Activated naive CD8-positive, alpha-beta T cell treated with anti-CD3 and anti-CD28 coated beads, Interleukin-2, amount 10 ng/mL, durations not matched to agents 7 days and 5 days (primary cell): ENCODE results near the gene HINT2. TPM values are rescaled to one million over a fixed set of nuclear protein-coding genes. Genes with fewer than 3 reads are reported as not detected.

Experiments
- ATAC-seq: fragments of 150-1000 bp; cut with Tn5 transposase; one replicate; pipeline ENCODE4 v1.10.0; 2021; ENCODE audit warnings: low read depth, moderate library complexity
- POLR2A ChIA-PET: fragments of 350-600 bp; sonication (Branson Sonifier 250); formaldehyde crosslinking; loops from one replicate; lab custom pipeline; 2021; ENCODE audit warnings: antibody characterized with exemption; lab: Charles Lee
- DNase-seq: peaks from one replicate; pipeline ENCODE4 v3.0.0; 2021
- H3K27ac Mint-ChIP-seq: one replicate; pipeline ENCODE4 v1.8.0; 2022; ENCODE audit warnings: mild to moderate bottlenecking, mixed read lengths
- H3K27me3 Mint-ChIP-seq: one replicate; pipeline ENCODE4 v1.8.0; 2022; ENCODE audit warnings: mild to moderate bottlenecking, moderate library complexity, mixed read lengths
- H3K36me3 Mint-ChIP-seq: one replicate; pipeline ENCODE4 v1.8.0; 2021; ENCODE audit warnings: mild to moderate bottlenecking, mixed read lengths
- H3K4me1 Mint-ChIP-seq: one replicate; pipeline ENCODE4 v1.8.0; 2021; ENCODE audit warnings: mixed read lengths
- H3K4me3 Mint-ChIP-seq: one replicate; pipeline ENCODE4 v1.8.0; 2022; ENCODE audit warnings: mild to moderate bottlenecking, moderate library complexity, mixed read lengths
- H3K9me3 Mint-ChIP-seq: one replicate; pipeline ENCODE4 v1.8.0; 2021; ENCODE audit warnings: mixed read lengths
- total RNA-seq, 2 experiments: library from RNA; stranded (reverse); gene quantifications; one replicate each; pipeline ENCODE4 v1.2.3, GENCODE V29; 2021

The HINT2 gene
- total RNA-seq, result 10 to 100 TPM; 54.3 to 56.4 TPM

- POLR2A ChIA-PET, result interaction anchor here (0.5 to 2.0 kb wide), 12 partner anchors 10 to 763 kb away, joined by 3 to 9 read pairs (median 4); partner anchors contain the start of genes CREB3, FAM221B, SIT1 and TLN1
- ATAC-seq (peak; percentile 80), DNase-seq (peak; percentile 96)
- peak within 1 kb of the TSS; percentile 77 for H3K4me3 Mint-ChIP-seq
- H3K9me3 Mint-ChIP-seq, result no peaks in the 10 kb centered on the region
- H3K36me3 Mint-ChIP-seq, result peaks cover 3% of the 10 kb centered on the region
- H3K27ac Mint-ChIP-seq, result peak within 1 kb of the TSS; percentile 94
- H3K4me1 Mint-ChIP-seq, result peaks cover 32% of the 10 kb centered on the region
- H3K27me3 Mint-ChIP-seq, result peaks cover 6% of the 10 kb centered on the region
These were observed at the start of gene HINT2 for GRCh38 chr9:35814841-35815543. Gene HINT2, minus strand, starts transcription at chr9:35815042. Its CDS starts 63 bp downstream, at chr9:35814979.

GRCh38 chr9:35863583-35863982, 48.7 kb upstream of the HINT2 start:
- no peak for ATAC-seq

GRCh38 chr9:35862328-35862727, 47.5 kb upstream of the HINT2 start:
- ATAC-seq (no peak), DNase-seq (no peak)
- Mint-ChIP-seq H3K9me3 (no peaks in the 10 kb centered on the region), H3K27ac (no peak overlapping the region), H3K36me3 (no peaks in the 10 kb centered on the region), H3K4me1 (no peaks in the 10 kb centered on the region), H3K4me3 (no peak overlapping the region), H3K27me3 (peaks cover 18% of the 10 kb centered on the region)
- POLR2A ChIA-PET, result no interaction called here

More at GRCh38 chr9:35863583-35863982, 48.7 kb upstream of the HINT2 start:
- no peak for DNase-seq
- H3K4me1 Mint-ChIP-seq, result peaks cover under 1% of the 10 kb centered on the region
- no peak overlapping the region for H3K4me3 Mint-ChIP-seq
- POLR2A ChIA-PET, result interaction anchor here (0.5 kb wide), 1 partner anchor 268 kb away, joined by 3 read pairs; no protein-coding TSS in a partner anchor
- H3K27me3 Mint-ChIP-seq, result peaks cover 18% of the 10 kb centered on the region
- H3K27ac Mint-ChIP-seq, result no peak overlapping the region
- H3K36me3 Mint-ChIP-seq, result no peaks in the 10 kb centered on the region
- H3K9me3 Mint-ChIP-seq, result no peaks in the 10 kb centered on the region

- no peak overlapping the region for H3K27ac Mint-ChIP-seq
- POLR2A ChIA-PET, result no interaction called here
- no peaks in the 10 kb centered on the region for H3K4me1 Mint-ChIP-seq
- no peak for DNase-seq
- peaks cover 18% of the 10 kb centered on the region for H3K27me3 Mint-ChIP-seq
- no peaks in the 10 kb centered on the region for H3K9me3 Mint-ChIP-seq
- no peaks in the 10 kb centered on the region for H3K36me3 Mint-ChIP-seq
- no peak for ATAC-seq
- H3K4me3 Mint-ChIP-seq, result no peak overlapping the region
These were observed 46.5 kb upstream of the HINT2 start for GRCh38 chr9:35861161-35861897.

- Mint-ChIP-seq H3K4me3 (no peak overlapping the region), H3K27ac (no peak overlapping the region), H3K9me3 (no peaks in the 10 kb centered on the region), H3K36me3 (no peaks in the 10 kb centered on the region), H3K27me3 (peaks cover 14% of the 10 kb centered on the region), H3K4me1 (no peaks in the 10 kb centered on the region)
- DNase-seq (no peak), ATAC-seq (no peak)
- POLR2A ChIA-PET, result no interaction called here
These were observed 45.1 kb upstream of the HINT2 start for GRCh38 chr9:35859990-35860339.

GRCh38 chr9:35859310-35859989, 44.6 kb upstream of the HINT2 start:
- no peak for ATAC-seq
- POLR2A ChIA-PET, result no interaction called here
- Mint-ChIP-seq H3K9me3 (no peaks in the 10 kb centered on the region), H3K27ac (no peak overlapping the region), H3K4me1 (no peaks in the 10 kb centered on the region), H3K36me3 (no peaks in the 10 kb centered on the region), H3K27me3 (peaks cover 14% of the 10 kb centered on the region), H3K4me3 (no peak overlapping the region)
- DNase-seq, result no peak

GRCh38 chr9:35858458-35858857, 43.6 kb upstream of the HINT2 start:
- Mint-ChIP-seq H3K4me1 (no peaks in the 10 kb centered on the region), H3K4me3 (no peak overlapping the region), H3K9me3 (no peaks in the 10 kb centered on the region), H3K36me3 (no peaks in the 10 kb centered on the region), H3K27ac (no peak overlapping the region), H3K27me3 (peaks cover 14% of the 10 kb centered on the region)
- ATAC-seq (no peak), DNase-seq (no peak)
- POLR2A ChIA-PET, result interaction anchor here (0.6 to 0.7 kb wide), 2 partner anchors 52 to 97 kb away, joined by 3 read pairs; no protein-coding TSS in a partner anchor

GRCh38 chr9:35856882-35857281, 42.0 kb upstream of the HINT2 start:
- ATAC-seq, result no peak
- no peak for DNase-seq
- H3K4me3 Mint-ChIP-seq, result no peak overlapping the region
- peaks cover 9% of the 10 kb centered on the region for H3K27me3 Mint-ChIP-seq
- no peaks in the 10 kb centered on the region for H3K36me3 Mint-ChIP-seq
- no peaks in the 10 kb centered on the region for H3K9me3 Mint-ChIP-seq
- no peak overlapping the region for H3K27ac Mint-ChIP-seq
- no peaks in the 10 kb centered on the region for H3K4me1 Mint-ChIP-seq
- POLR2A ChIA-PET, result no interaction called here

- no peak for DNase-seq
- Mint-ChIP-seq H3K4me3 (no peak overlapping the region), H3K36me3 (no peaks in the 10 kb centered on the region), H3K27ac (no peak overlapping the region), H3K4me1 (no peaks in the 10 kb centered on the region), H3K9me3 (no peaks in the 10 kb centered on the region), H3K27me3 (peaks cover 3% of the 10 kb centered on the region)
- POLR2A ChIA-PET, result no interaction called here
- ATAC-seq, result no peak
These were observed 41.4 kb upstream of the HINT2 start for GRCh38 chr9:35856206-35856605.

- DNase-seq (no peak), ATAC-seq (no peak)
- peaks cover 3% of the 10 kb centered on the region for H3K27me3 Mint-ChIP-seq
- H3K36me3 Mint-ChIP-seq, result no peaks in the 10 kb centered on the region
- no peaks in the 10 kb centered on the region for H3K4me1 Mint-ChIP-seq
- H3K27ac Mint-ChIP-seq, result no peak overlapping the region
- H3K9me3 Mint-ChIP-seq, result no peaks in the 10 kb centered on the region
- no peak overlapping the region for H3K4me3 Mint-ChIP-seq
- POLR2A ChIA-PET, result no interaction called here
These were observed 39.4 kb upstream of the HINT2 start for GRCh38 chr9:35854091-35854762.

GRCh38 chr9:35852876-35853865, 38.3 kb upstream of the HINT2 start:
- Mint-ChIP-seq H3K27me3 (peaks cover 3% of the 10 kb centered on the region), H3K36me3 (no peaks in the 10 kb centered on the region), H3K27ac (no peak overlapping the region), H3K4me1 (peaks cover 3% of the 10 kb centered on the region), H3K4me3 (no peak overlapping the region), H3K9me3 (no peaks in the 10 kb centered on the region)
- ATAC-seq, result no peak
- DNase-seq, result no peak
- POLR2A ChIA-PET, result no interaction called here

GRCh38 chr9:35852267-35852815, 37.5 kb upstream of the HINT2 start:
- POLR2A ChIA-PET, result no interaction called here
- Mint-ChIP-seq H3K9me3 (no peaks in the 10 kb centered on the region), H3K27ac (no peak overlapping the region), H3K4me1 (peaks cover 5% of the 10 kb centered on the region), H3K36me3 (no peaks in the 10 kb centered on the region), H3K27me3 (peaks cover 3% of the 10 kb centered on the region), H3K4me3 (no peak overlapping the region)
- DNase-seq (no peak), ATAC-seq (no peak)
